NCI-H2107 treated with DMSO at 0.1 percent for 48 hours (cell line): ENCODE results near the gene NCAM2.

Source experiments
- DNase-seq: peaks from one replicate; lab custom pipeline; 2025; ENCODE audit not compliant: unreplicated experiment; lab: John Stamatoyannopoulos, UW

Gene NCAM2

DNA sequence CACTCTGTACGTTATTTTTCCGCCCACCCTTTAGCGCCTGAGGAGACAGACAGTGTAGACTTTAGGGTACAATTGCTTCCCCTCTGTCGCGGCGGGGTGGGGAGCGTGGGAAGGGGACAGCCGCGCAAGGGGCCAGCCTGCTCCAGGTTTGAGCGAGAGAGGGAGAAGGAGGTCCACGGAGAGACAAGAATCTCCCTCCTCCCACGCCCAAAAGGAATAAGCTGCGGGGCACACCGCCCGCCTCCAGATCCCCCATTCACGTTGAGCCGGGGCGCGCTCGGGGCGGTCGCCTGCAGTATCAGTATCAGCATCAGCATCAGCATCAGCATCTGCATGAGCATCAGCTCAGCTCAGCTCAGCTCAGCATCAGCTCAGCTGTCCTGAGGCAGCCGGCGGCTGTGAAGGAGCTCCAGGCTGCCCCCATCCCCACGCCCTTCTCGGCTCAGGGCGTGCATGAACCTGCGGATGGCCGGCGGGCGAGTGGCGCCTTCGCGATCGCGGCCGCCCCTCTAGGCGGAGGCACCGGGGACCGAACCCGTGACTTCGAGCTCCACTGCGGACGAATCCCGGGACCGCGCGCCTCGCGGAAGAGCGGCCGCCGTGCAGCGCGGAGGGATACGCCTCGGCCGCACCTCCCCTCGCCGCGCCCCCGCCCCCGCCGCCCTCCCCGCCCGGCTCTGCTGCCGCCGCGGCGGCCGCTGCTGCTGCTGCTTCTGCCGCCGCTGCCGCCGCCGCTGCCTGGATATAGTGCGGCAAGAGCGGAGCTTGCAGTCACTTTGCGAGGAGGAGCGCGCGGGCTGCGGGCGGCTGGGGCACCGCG is at the start of gene NCAM2:
NCAM2 (plus strand) TSS at position 774 of the 820 bp plus-strand sequence.
- peak; percentile 35 for DNase-seq

DNA sequence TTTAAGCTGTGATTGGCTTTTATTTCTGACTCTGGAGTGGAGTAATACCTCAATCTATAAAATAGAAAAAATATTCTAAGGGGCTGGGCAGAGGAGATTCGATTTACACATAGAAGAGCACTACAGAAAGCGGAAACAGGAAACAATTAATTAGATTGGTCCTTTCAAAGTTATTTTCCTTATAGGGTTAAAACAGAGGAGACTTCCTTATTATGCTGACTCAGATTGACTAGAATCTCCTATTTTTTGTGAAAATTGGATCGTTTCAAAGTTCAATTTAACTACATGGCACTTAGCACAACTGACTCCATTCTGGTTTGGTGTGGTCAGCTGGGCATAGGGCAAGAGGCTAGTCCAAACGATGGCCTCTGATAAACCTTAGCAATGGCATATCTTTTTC is 48.3 kb upstream of the NCAM2 start:
- no peak for DNase-seq

DNA sequence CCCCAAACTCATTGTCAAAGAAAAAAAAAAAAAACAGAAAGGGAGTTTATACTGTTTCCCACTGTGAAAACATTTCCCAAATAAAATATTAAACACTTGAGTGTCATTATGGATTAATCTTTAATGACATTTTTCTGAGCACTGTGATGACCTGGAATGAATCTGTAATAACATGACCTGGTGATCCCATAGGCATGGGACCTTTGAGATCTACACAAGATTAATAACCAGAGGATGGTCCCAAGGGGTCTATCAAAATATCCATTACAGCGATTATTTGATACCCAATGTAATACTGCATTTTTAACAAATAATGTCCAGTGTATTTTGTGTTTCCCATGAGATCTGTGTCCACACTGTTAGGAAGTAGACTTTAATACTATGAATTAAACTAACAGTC is 32.4 kb upstream of the NCAM2 start:
- DNase-seq = no peak

DNA sequence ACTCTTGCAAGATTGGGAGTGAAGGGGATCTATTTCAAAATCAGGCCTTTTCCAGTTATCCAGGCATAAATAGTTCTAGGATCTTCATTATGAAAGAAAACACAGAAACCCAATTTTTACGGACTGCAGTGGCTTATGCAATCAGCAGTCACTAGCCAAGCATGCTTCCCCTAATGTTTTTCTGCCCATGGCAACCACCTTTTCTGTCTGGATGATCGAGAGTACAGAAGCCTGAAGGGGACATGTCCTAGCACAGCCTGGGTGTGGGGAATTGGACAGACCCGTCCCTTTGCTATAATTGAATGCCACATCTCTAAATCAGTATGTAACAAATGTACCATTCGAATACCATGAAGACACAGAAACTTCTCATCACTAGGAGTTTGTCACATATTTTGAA is 29.8 kb upstream of the NCAM2 start:
- no peak for DNase-seq

DNA sequence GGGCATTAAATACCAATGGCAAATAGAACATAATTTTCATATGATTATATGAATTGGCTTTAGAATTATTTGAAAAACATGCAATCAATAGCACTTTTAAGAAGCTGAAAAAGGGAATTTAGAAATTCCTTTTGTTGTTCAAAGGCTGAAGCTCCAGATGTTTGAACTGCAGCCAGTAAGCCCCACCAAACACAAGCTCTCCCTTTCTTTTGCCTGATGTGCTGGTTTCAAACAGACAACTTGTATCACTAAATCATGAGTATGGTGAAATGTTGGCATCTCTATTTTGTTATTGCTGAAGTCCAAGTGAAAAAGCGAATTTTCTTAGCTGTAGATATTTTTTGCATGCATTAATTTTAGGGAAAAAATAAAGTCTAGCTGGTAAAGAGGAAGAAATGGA is 27.5 kb upstream of the NCAM2 start:
- no peak for DNase-seq

DNA sequence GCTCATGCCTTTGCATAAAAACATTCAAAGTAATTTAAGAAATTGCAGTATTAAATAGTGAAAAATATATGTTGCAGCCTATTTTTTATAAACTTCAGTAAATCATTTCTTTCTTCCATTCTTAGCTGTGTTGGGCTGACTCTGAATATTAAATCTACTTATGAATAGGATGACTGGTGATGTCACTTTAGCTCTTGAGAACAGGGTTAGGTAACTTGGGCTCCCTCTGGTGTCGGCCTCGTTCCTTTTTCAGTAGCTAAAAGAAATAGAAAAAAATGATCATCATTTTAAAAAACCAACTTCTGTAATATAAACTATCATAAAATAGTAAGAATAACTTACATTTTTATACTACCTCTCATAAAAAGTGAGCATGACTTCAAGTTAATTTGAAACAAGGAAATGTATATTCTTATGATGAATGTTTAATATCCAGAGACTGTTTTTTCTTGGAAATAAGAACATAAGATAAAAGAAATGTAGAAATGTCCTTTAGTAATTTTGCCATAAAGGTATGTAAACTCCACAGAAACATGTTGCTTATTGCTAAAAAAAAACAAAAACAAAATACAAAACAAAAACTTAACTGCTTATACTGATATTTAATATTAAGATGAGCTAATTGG is 26.8 kb upstream of the NCAM2 start:
- DNase-seq = peak; percentile 55

DNA sequence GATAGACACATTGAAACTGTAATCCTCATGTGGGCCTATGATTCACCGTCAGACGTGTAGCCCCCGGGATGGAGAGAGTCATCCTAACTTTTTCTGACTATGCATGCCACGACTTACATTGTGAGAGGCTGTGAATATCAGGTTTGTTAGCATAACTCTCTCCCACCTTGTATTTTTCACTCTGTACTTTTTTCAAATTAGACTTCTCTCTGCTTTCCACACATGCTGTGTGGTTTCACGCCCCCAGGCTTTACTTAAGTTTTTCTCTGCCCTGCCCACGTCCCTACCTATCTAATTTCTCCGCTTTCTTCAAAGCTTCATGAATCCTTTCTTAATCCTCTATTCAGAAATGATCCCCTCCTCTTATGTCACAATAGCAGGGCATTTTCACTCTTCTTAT is 3.4 kb upstream of the NCAM2 start:
- no peak for DNase-seq

DNA sequence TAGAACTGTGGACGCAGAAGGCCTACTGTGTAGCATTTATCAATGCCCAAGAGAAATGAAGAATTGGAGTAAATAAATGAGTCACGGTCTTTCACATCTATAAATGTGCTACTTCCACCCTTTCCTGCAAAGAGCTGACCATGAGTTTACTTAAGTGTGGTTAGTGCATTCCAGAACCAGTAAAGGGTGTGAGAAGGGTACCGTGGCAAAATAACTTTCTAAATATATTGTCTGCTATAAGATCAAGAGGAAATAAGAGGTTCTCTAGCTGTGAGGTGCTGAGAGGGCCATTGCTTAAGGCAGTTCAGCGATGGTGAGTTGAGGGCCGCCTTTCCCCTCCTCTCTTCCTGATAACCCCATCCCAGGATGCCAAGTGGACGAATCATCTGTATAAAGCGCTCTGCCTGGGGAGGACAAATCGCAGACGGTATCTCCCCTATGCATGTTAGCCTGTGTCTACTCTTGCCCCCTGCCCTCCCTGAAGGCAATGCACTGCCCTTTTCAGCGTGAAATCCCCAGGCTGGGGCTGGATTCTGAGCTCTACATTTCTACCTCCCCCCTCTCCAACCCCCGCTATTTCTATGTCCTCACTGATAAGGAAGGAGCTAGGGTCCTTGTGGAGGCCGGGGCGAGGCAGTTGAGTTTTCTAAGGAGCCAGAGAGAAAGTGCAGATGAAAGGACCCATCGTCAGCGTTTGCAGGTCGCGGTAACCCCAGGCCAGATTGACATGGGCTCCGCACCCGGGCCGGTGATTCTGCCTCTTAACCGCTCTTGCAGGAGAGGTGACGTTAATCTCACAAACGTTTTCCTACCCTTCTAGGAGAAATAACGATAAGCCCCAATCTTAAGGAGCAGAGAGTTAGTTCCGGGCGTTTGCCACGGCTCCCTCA is 1.5 kb upstream of the NCAM2 start:
- no peak for DNase-seq

DNA sequence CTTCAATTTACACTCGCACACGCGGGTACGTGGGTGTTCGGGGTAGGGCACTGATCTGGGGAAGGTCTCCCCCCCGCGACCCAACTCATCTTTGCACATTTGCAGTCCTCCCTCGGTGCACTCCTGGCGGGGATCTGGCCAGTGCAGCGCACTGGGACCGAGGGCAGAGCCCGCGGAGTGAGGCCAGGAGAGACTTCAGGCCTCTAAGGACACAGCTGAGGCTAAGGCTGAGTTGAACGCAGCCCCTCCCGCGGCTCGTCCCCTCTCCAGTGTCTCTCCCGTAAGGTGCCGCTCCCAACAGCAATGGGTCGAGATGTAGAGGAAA is 936 bp upstream of the NCAM2 start:
- DNase-seq = no peak

DNA sequence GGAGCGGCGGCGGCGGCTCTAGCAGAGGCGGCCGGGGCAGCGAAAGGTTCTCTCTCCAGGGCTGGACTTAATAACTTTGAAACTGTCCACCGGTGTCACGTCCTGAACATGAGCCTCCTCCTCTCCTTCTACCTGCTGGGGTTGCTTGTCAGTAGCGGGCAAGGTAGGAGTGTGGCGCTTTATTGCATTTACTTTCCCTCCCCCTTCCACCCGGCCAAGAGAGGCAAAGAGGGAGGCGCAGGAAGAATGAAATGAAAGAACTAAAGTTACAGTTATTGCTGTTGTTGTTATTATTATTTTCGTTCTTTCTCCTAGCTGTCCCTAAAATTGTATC is 214 bp downstream of the NCAM2 start:
- peak; percentile 35 for DNase-seq

DNA sequence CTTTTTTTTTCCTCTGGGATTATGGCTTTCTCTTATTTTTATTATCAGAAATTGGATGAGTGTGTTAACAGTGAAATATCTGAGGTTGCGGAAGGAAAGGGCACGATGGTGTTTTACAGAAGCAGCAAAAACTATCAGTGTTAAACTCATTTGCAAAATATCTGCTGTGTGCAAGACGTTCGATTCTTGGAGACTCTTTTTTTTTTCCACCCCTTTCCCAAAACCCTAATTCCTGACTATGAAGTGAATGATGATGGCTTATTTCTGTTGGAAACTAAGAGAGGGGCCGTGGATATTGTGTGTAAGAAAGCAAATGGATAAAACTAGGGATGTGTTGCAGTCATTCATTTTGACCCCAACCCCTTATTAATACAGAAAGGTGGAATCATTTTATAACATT is 677 bp downstream of the NCAM2 start:
- no peak for DNase-seq

DNA sequence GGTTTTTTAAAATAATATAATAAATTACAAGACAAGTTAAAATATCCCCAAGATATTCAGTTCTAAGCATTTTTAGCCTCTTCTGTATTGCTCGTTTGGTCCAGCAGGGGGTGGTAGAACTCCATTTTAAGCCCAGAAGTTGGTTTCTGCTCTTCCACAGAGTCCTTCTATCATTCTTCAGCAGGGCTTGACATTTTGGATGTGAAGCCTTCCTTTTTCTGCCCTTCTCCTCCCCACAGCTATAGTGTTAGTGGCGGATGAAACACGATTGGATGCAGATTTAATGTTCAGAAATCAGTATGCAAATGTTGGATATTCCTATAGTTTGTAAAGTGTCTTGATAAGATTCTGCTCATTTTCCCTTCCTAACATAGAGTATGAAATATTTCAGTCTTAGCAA is 1.4 kb downstream of the NCAM2 start:
- DNase-seq = peak; percentile 1

DNA sequence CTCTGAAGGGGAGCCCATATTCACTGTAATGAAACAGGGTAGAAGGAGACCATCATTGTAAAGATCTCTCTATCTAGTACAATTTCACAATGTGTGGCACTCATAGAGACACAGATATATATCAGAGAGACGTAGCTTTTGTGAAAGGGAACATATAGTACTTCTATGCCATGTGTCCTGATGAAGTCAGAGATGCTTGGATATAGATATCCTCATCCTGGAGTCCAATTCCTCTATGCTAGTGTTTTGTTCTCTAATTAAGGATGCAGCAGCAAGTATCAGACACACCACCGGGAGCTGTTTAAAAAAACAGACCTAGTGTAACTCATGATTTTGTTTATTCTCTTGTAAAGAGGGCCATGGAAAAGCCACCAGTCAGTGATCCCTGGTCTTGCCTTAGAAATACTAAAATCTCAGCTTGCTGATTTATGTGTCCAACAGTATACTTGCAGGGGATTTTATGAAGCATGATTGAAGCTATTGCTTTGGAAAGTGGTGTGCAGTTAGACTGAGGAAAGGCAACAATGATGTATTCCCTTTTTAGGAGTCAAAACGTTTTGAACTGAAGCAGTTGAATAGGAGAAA is 2.5 kb downstream of the NCAM2 start:
- no peak for DNase-seq

DNA sequence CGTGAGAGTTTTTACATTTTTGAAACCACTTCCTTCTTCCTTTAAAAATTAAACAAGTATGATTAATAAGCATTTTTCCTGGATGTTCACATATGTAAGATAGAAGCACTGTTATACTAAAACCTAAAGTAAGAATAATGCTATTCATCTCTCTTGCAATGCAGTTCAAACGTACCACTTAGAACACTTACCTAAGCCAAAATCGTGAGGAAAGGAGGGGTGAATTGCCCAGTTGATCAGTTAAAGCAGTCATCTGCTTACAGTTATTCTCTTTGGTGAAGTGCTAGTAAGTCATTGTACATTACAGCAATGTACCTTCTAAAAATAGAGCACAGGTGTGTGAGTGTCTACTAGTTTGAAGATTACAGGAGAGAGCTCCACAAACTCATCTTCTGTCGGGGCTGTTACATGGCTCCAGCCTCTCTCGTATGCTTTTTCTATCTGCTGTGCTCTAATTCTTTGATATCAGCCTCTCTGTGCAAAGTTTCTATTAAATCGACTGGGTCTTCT is 3.4 kb downstream of the NCAM2 start:
- DNase-seq = no peak

DNA sequence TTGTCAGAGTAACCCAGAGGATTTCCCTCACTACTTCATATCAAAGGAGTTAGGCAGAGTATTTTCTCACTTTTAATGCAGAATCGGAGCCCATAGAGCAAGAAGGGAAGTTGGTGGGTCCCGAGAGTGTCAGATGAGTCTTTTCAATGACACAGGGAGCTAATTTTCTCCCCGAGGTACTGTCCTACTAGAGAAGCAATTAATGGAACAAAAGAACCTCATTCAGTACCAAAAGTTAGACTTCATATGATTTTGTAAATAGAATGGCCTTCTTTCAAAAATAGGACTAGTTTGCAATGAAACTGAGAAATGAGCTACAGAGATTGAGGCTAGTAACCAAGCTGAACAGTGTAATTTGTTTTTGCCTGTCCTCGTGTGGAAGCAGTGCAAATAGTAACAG is 3.9 kb downstream of the NCAM2 start:
- no peak for DNase-seq

DNA sequence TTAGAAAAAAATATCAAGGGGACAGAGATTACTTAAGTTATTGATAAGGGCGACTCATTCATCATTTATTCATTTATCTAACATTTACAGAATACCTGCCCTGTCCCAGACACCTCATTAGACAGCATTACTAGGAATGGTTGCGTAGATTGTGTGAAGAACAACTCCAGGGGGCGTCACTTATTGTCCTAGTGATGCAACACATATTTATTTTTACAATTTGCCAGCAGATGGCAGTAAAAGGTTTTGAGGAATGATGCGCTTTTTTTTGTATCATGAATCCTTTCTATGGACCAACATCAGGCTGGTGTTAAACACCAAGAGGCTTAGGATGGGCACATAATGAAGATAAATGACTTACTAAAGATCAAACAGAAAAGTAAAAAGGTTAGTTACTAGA is 5.5 kb downstream of the NCAM2 start:
- peak; percentile 27 for DNase-seq

DNA sequence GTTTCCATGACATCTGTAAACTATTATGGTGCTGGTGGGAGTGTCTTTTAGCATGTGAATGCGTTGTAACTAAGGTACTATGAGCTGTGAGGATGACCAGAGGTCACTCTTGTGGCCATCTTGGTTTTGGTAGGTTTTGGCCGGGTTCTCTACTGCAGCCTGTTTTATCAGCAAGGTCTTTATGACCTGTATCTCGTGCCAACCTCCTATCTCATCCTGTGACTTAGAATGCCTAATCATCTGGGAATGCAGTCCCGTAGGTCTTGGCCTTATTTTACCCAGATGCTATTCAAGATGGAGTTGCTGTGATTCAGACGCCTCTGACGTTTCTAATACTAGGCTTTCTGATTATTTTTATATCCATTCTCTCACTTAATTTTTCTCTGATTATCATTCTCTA is 9.4 kb downstream of the NCAM2 start:
- no peak for DNase-seq

DNA sequence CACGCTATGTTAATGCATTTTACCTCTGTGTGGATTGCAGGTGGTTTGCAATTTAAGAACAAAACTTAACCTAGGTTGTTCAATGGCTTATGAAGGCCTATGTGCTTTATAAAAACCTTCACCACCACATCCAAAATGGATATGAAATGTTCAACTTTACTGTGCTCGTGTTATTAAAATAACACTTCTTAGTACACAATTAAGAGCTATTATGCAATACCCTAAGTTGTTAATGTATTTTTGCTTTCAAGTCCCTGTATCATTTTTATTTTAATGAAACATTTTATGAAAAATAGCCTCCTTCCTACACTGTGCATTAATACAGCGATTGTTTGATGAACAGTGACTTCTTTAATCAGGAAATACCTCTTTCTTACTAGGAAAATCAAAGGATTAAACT is 12.0 kb downstream of the NCAM2 start:
- no peak for DNase-seq

DNA sequence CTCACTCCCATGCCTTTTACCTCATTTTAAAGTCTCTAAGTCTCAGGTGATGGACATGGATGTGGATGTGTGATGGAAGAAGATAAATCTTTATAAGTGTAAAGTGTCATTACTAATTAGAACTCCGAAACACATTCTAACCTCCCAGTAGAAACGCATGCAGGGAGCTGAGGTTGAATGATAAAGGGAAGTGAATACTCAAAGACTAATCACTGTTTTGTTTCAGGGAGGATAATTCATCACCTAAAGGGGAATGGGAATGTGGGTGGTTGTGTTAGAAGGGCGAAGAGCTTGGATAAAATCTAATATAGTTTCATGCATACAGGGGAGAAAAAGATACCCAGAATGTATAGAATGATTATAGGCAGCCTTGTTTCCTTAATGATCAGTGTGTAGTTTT is 12.5 kb downstream of the NCAM2 start:
- no peak for DNase-seq

DNA sequence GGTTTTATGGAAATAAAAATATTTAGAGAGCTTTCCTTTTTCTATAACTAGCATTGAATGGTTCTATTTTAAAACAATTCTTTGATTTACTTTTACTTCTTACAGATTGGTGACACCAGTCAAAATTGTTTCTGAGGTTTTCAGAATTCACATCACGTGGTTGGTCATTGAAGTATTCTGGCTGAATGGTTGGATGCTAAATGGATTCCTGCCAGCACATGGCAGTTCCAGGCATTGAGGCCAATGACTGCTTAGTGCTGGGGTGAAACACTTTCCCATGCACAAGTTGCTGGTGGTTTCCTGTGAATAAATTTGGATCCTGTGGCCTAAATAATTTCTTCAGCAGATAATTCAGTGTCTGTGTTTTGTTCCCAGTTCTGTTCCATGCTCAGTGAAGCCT is 20.6 kb downstream of the NCAM2 start:
- DNase-seq = no peak

DNA sequence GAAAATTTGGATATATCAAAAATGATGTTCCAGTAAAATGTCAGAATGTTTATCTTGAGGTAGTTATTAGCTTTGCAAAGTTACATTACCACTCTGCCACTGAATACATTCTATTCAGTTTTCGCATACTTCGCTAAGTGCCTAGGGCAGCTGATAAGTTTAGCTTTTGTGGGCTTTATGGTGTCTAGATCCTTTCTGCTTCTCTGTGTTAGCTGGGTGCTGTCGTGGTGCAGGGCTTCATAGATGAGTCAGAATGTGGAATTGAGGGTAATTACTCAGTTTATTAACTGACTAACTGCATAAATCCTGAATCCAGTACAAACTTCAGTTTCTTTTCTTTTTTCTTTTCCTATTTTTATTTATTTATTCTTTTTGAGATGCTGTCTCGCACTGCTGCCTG is 21.5 kb downstream of the NCAM2 start:
- no peak for DNase-seq

DNA sequence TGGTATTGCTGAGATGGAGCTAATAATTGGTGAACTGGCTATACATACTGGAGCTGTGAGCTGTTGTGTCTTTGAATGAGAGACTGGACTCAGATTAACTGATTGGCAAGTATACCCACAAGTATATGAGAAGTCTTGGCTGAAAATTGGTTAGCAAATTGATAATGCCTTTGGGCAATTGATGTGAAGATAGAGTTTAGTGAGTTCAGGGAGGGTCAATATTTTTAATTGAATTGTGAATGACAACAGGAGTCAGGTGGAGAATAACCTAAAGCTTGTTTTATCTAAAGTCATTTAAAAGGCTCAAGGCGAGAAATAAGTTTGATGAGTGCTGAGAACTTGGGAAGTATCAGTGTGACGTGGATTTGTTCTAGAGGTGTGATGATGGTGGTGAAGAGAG is 27.5 kb downstream of the NCAM2 start:
- DNase-seq = no peak
